ENCODE data around the gene RBM10.

- TF ChIP-seq NR2F6 (IDR thresholded peaks at IDR 0.05) (no peak), NR2F6 (CRISPR knock-in tag; IDR thresholded peaks at IDR 0.05) (no peak), IRX3 (CRISPR knock-in tag; IDR thresholded peaks at IDR 0.05; ENCODE audit: borderline replicate concordance, low read depth) (no peak), SRSF1 (optimal IDR thresholded peaks at IDR 0.05; ENCODE audit: low read depth, low read length) (no peak)
Observed at GRCh38 chrX:47176101-47176740, 31.2 kb downstream of the RBM10 start.

Measured in HepG2 (cell line).